Activated CD4-positive, CD25-positive, alpha-beta regulatory T cell treated with anti-CD3 and anti-CD28 coated beads, Interleukin-2, amount 50 U/mL, for 16 hours (primary cell): ENCODE results near the gene TRAPPC2L.

Source experiments
- DNase-seq: peaks from one replicate; pipeline ENCODE4 v3.0.0-alpha.2; 2020; ENCODE audit warnings: low read depth, low spot score

The TRAPPC2L gene, protein sequence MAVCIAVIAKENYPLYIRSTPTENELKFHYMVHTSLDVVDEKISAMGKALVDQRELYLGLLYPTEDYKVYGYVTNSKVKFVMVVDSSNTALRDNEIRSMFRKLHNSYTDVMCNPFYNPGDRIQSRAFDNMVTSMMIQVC

DNA sequence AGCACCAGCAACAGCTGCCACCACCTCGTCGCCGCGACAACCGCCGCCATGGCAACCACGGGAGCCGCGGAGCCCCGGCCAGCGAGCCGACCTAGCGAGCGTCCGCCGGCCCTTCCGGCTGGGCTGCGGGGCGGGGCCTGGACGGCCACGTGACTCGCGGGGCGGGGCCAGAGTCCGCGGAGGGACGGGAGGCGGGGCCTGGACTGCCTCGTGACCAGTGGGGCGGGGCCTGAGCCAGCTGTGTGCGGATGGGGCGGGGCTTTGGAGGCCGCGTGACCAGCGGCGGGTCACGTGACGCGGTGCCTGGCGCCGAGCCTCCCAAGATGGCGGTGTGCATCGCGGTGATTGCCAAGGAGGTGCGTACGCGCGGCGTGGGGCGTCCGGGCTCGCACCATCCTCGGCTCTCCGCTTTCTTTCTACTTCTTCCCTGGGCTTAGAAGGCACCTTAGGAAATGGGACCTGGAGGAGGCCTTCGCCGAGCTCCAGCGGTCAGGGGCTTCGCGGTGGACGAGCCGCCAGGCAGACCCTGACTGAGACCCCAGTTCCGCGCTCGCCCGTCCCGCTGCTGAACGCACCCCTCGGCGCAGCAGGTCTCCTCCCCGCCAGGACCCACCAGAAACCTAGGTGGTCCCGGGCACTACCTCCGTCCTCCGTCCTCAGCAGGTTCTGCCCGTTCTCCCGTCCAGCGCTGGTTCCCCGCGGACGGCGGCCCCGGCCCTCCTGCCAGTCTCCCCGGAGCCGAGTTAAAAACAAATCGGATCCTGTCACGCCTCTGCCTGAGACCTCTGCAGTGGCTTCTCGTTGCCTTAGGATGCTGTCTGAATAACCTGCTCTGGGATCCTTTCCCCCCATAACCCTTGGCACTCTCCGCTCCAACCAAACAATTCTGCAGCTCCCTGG lies at the start of gene TRAPPC2L, which contains the start of gene GALNS:
Gene TRAPPC2L (plus strand): TSS at position 300 of the 900 bp plus-strand sequence. CDS start 24 bp downstream, at position 324.
Gene GALNS (minus strand): TSS at position 120 of the 900 bp plus-strand sequence. CDS start 70 bp downstream, at position 50.
- DNase-seq: peak; percentile 96

DNA sequence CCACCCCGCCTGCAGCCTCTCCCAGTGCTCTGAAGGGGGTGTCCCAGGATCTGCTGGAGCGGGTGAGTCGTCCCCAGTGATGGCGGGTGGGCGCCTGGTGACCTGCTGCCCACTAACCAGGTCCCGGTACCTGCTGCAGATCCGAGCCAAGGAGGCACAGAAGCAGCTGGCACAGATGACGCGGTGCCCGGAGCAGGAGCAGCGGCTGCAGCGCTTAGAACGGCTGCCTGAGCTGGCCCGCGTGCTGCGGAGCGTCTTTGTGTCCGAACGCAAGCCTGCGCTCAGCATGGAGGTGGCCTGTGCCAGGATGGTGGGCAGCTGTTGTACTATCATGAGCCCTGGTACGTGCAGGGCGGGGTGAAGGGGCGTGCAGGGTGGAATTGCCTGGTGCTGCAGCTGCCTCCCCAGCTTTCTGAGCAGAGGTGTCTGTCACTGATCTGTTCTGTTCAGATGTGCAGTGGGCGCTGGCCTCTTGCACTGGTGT lies 49.7 kb upstream of the TRAPPC2L start:
- DNase-seq: no peak

DNA sequence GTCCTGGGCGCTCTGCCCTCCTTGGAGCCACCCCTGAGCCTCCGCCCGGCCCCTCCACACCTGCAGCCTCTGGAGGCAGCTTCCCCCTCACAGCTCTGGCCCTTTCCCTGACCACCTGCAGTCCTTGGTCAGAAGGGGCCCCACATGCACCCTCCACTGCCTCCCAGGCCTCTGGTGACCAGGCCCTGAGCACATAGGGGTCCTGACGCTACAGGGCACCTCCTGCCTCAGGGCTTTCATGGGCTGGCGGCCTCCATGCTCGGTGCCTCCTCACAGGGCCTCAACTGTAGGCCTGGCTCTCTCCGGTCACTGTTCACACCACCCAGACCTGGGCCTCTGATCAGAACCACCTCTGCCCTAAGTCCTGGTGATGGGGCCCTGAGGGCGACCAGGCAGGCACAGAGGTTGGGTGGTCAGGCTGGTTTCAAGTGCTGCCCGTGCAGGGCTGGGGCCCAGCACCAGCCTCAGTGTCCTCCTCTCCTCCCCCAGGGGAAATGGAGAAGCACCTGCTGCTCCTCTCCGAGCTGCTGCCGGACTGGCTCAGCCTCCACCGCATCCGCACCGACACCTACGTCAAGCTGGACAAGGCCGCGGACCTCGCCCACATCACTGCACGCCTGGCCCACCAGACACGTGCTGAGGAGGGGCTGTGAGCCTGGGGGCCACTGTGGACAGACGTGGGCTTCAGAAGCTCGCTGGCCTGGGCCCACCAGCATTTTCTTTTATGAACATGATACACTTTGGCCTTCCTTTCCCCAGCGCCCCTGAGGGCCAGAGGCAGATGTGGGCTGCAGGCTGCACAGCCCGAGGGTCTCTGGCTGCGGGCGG lies 49.1 kb upstream of the TRAPPC2L start:
- DNase-seq: no peak

DNA sequence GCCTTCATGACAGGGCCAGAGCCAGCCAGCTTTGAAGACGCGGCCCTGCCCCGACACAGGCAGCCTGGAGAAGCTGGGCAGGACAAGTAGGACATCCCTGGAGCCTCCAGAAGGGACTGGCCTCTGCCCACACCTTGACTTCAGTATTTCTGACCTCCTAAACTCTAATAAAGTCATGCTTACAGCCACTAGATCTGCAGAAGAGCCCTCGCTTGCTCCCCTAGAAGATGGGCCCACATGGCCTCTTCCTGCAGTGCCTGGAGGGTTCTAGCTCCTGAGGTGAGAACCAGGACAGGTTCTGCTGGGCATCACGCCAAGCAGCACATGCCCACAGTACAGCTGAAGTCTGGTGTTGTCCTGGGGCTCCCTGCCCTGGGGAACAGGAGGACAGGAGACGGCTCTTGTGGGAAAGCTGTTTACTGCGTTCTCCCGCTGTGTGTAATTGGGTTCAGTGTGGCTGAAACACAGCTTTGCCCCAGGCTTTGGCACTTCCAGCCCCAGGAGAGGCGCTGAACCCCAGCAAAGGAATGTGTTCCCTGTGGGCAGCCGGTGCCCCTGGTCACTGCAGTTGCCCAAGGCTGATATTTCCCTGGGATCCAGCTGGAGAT lies 47.8 kb upstream of the TRAPPC2L start:
- no peak for DNase-seq

DNA sequence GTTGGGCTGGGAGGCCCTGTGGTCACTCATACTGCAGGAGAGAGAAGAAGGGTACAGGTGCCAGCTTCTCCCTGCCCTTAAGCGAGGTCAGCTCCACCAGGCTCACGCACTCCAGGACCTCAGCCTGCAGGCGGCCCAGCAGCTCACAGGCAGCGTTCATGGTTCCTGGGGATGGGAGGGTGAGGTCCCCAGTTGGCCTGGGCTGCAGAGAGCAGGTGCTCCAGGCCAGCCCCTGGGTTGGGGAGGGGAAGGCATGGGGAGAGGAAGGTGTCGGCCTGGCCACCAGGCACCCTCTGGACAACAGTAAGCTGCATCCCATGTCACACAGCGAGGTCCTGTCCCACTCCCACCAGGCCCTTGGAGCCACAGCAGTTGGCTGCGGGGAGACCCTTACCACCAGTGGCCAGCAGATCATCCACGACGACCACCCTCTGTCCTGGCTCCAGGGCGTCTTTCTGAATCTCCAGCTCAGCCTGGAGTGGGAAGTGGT lies 47.2 kb upstream of the TRAPPC2L start:
- DNase-seq: no peak

DNA sequence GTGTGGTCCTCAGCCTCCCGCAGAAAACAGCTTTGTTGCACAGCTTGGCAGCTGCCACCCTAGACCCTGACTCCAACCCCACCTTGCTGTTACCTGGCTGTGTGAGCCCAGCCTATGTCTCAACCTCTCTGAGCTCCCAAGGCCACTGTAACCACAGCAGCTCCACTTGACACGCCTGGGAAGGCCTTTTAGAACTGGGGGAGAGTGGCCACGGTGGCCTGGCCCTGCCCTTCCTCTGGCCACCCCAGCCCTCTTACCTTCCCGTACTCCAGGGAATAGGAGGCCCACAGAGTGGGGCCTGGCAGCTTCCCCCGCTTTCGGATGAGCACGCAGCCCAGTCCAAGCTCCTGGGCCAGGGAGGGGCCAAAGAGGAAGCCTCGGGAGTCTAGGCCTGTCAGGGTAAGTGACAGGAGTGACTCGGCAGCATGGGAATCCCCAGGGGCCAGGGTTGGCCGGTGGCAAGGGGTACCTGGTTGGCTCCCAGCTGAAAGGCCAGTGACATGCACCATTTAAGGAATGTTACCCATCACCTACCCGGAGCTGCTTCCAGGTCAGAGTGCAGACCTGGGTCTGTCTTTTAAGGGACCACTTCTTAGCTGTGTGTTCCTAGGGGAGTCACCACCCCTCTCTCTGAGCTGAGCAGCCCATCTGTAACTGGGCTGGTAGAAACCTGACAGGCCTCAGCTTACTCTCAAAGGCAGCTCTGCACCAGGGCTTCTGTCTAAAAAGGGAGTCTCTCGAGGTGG lies 46.6 kb upstream of the TRAPPC2L start:
- no peak for DNase-seq

DNA sequence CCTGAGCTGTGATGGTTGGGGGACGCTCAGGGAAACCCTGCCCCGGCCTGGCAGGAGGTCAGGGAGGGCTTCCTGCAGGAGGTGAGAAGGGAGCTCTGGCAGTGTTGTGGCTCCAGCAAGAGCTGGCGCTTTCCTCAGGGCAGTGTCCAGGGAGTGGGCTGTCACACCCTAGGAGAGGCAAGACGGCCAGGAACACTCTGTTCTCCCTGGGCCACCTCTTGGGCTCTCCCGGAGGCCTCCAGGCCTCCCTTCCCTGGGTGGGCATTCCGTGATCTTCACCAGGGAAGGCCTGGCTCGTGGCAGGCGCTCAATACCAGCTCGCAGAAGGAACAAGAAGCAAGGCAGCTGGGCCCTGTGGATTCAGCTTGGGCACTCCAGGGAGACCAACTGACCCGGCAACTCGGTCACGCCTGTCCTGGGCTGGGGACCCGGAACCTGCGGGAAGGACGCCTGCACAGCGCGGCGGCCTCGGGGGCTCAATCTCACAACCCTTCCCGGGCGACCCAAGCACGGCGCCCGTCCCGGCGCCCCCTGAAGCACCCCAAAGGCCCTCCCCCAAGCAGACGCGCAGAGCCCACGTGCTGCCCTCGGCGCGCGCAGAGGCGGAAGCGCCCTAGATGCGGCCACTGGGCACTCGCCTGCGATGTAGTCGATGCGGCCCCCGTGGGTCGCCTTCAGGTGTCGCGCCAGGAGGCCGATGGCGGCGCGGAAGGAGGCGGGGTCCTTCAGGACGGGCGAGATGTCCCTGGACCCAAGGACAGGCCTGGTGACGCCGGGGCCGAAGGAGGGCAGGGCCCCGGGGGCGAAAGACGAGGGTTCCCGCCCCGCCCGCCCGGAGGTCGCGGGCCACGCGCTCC lies 45.8 kb upstream of the TRAPPC2L start:
- peak; percentile 46 for DNase-seq

DNA sequence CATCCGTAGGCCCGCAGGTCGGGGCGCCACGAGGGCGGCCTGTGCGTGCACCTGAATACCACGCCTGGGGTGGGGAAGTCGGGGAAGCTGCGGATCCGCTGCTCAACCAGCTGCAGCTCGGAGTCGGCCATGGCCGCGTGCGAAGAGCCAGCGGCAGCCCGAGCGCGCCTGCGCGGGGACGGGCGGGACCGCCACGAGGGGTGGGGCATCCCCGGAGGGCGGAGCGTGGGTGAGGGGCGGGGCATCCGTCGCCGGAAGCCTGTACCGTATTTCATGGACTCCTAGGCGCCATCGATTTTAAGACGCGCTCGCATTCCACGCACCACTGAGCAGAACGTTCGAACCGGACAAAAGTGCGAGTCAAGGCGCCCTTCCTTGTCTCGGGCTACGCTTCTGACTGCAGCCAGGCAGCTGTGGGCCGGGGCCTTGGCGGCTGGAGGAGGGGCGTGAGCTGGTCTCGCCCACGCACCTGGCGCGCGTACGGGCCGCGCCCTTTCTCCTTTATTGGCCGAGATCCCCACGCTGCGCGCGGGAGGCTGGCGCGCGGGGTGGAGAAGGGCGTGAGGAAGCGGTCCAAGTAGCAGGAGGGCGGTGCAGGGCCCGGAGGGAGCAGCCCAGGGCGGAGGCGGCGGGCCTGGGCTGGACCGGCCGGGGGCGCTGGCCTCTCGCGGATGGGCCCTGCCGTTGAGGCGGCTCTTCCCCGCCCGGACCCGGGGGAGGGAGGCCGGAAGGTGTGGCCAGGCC lies 45.0 kb upstream of the TRAPPC2L start, which contains the start of gene APRT:
Gene APRT (minus strand): TSS at position 160 of the 744 bp plus-strand sequence. CDS start 29 bp downstream, at position 131.
- DNase-seq: peak; percentile 88

DNA sequence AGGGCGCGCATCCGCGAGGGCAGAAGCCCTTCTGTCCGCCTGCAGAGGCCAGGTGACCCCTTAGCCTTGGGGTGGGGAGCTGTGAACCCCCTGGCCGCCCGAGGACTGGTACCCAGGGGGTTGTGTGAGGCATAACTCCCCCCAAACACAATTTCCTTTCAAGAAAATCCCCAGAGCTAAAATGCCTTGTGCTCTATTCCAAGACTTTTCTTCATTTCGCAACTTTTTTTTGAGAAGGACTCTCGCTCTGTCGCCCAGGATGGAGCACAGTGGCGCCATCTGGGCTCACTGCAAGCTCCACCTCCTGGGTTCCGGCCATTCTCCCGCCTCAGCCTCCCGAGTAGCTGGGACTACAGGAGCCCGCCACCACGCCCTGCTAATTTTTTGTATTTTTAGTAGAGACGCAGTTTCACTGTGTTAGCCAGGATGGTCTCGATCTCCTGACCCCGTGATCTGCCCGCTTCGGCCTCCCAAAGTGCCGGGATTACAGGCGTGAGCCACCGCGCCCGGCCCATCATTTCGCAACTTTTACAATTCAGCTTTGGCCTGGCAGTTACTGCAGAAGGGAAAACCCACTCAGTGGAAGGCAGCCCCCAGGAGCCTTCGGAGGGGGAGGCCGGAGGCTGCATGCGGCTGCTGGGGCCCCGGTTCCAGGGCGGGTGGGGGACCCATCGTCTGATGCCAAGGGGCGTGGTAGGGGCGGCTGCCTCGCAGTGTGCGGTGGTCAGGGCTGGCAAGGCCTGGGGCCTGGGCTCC lies 44.2 kb upstream of the TRAPPC2L start:
- no peak for DNase-seq

DNA sequence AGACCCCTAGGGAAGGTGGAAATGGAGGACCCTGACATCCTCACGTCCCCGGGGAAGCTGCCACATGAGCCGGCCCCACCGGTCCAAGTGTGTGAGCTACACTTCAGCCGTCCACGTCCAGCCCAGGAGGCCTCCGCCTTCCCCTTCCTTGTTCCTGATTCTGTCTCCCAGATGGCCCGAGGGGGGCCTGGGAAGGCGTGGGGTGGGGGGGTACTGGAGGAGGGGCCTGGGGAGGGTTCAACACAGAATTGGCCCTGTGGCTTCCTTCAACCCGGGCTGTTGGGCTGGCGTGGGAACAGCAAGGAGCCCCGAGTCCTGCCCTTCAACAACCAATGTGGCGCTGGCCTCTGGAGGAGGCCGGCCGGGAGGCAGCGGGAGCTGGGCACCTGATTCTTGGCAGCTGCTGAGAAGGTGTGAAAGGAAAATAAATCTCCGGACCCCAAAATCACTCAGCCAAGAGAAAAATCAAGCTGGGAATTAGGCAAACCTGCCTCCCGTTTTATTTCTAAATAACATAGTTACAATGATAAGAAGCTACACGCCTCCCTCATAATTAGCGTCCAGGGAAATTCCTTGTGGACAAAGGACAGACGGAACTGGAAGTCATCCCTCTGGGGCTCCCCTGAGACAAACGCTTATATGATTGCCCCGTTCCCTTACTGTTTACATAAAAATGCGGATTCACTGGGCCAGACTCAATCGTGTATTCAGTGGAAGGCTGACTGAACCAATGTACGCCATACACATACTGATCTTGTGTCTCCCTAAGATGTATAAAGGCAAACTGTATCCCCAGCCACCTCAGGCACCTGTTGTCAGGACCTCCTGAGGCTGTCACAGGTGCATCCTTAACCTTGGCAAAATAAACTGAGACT lies 43.4 kb upstream of the TRAPPC2L start:
- no peak for DNase-seq

DNA sequence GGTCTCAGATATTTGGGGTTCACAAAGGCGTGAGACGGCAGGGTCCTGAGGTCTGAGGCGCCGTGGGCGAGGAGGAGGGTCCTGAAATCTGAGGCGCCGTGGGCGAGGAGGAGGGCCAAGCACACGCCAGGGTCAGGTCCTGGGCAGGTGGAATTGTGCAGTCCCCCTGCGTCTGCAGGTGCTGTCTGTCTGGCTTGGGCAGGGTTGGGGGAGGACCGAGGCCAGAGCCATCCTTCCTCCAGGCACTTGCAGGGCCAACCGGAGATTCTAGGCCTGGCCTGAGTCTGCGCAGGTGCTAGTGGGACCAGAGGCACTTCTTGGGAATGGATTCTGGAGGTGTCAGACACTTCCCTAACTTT lies 42.8 kb upstream of the TRAPPC2L start:
- DNase-seq: no peak

DNA sequence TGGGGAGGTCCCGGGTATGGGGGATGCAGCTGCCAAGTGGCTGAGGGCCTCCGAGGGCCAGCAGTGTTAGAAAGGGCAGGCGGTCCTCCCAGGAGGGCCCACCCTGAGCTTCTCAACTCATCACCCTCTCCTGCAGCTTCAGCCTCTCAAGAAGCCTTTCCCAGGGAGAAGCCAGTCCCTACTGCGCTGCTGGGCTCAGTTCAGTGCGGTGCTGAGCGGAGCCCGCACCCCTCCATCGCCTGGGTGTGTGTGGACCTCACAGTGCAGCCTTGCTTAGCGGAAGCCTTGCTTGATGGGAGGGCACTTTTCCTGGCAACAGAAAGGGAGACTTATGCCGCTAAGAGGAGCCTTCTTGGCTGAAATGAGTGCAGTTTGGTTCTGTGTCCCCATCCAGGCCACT lies 41.7 kb upstream of the TRAPPC2L start:
- no peak for DNase-seq

DNA sequence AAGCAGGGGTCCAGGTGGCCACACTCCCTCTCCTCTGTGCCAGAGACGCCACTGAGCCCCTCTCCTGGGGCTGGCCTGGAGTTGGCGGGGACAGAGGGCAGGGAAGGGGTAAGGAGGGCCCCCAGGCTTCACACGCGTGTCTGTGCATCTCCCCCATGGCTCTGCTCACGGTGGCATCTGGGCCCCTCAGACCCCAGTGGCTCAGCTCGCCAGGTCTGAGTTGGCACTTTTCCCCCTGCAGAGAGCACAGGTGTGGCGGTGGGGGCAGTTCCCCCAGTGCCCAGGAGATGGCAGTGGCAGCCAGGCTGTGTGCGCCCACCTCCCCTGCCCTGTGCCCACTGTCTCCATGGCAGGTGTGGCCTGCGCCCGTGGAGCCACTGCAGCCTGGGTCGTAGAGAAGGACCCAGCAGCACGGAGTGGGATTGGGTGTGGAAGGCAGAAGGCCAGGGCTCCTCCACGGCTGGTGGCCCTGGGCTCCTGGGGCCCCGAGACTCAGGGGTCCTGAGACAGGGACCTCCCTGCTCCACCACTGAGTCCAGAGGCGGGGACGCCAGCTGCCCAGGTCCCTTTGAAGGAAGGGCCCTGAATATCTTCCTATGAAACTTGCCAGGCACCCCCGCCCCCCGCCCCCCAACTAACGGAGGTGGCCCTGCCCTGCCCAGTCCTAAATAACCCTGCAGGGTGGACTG lies 40.9 kb upstream of the TRAPPC2L start:
- DNase-seq: no peak

DNA sequence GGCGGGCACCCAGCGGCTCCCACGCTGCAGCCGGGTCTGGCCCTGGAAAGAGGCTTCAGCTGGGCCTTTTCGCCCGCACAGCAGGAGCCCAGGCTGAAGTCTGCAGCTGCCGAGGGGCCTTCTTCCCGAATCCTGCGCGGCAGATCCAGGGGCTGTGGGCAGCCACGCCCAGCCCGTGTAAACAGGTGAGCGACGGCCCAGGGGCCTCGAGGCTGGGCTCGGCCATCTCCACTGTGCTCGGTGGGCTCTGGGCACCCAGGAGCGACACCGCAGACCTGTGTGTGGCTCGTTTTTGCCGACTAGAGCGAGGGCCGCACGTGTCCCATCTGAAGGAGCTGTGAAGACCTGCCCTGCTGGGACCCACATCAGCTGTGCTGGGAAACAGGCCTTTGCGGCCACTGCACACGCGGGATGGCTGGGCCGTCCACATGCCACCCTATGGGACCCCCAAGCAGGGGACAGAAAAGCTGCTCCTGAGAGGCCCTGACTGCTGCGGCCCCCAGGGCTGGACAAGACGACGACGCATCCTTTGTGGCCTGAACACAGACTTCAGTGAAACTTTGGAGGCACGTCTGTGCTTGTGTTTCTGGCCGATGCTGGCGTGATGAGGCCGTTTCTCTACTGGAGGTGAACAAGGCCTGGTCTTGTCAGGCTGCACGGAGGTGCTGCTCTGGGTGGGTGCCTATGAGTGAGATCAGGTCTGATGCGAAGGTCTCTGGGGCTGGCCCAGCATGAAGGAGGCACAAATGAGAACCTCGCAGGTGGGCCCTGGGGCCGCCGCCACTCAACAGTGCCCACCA lies 40.0 kb upstream of the TRAPPC2L start:
- DNase-seq: no peak

DNA sequence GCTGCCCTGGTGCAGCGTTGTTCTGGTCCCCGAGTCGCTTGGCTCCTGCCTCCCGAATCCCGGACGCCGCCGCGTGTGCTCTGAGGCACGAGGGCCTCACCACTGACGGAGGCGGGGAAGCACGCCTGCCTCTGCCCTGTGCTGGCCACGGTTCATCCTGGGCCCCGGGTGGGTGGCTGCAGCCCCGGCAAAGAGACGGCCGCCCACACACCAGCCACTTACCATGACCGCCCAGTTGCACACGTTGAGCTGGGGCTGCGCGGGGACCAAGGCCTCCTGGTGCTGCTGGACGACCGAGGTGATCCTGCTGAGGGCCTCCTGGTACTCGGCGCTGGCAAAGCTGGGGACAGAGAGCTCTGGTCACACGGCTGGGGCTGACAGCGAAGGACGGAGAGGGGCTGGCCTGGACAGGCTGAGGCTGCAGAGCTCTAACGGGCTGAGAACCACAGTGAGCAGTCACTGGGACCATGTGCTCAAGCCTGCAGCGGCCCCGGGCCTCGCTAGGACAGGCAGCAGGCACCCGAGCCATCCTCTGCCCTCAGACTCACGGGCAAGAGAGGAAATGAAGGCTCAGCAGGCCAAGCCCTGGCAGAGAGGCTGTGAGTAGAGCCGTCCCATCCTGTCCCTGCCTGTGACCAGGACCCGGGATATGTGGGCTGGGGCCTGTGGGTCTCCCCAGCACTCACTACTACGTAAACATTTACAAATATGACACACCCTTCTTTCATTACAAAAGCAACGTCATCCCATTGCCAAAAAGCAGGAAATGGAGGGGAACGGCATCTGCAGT lies 38.9 kb upstream of the TRAPPC2L start:
- DNase-seq: no peak
